ENCODE data around the gene PARP1.

The PARP1 gene

GRCh38 chr1:226372885-226373284, 35.0 kb downstream of the PARP1 start:
- no peak for DNase-seq

GRCh38 chr1:226371866-226372490, 35.9 kb downstream of the PARP1 start:
- DNase-seq = no peak

GRCh38 chr1:226371027-226371694, 36.7 kb downstream of the PARP1 start:
- no peak for DNase-seq

DNA sequence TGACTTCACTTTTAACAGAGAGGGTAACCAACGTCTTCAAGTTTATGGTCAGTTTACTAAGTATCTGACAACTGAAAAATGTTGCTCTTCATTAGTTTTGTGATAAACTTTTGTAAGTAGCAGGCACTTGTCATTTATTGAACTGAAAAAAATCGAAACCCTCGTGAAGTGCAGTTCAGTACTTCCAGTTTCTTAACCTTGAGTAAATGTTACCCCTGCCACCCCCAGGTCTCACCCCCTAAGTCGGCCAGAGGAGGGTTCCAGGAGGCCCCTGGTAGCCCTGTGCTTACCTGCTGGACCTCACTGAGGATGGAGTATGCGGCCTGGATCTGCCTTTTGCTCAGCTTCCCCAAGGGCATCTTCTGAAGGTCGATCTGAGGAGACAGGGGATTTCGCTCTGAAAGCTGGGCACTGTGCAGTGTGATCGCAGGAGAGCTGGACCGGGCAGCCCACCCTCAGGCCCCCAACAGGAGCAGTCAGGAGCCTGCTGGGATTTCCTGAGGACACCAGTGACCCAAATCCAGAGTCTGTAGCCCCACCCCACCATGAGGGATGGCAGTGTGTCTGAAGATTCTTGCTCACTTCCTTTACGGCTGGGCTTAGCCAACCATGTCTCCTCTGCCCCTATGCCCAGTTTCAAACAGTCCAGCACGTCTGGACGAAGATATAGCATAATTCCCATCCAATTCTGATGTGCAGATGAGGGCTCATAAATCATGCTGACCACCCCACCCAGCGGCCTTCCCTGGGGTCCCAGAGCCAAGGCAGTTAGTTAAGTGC, 37.6 kb downstream of the PARP1 start:
- DNase-seq = no peak

GRCh38 chr1:226369110-226369509, 38.8 kb downstream of the PARP1 start:
- DNase-seq = no peak

DNA sequence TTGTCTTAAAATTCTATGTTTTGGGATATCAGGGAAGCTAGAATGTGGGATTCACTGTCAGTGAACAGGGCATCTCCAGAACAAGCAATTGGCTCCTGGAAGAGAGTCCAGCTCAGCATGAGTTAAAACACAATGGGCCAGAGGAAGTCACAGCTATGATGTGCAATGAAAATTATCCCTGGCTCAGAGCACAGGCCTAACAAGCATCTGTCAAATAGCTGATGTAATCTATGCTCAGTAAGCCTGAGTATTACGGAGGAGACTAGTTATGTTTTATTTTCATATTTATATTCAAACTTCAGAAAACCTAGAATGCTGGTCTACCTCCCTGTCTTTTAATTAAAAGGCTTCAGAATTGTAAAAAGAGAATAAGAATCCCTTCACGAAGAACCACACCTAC, 41.6 kb downstream of the PARP1 start:
- DNase-seq = no peak

GRCh38 chr1:226365831-226366231, 42.1 kb downstream of the PARP1 start:
- no peak for DNase-seq

DNA sequence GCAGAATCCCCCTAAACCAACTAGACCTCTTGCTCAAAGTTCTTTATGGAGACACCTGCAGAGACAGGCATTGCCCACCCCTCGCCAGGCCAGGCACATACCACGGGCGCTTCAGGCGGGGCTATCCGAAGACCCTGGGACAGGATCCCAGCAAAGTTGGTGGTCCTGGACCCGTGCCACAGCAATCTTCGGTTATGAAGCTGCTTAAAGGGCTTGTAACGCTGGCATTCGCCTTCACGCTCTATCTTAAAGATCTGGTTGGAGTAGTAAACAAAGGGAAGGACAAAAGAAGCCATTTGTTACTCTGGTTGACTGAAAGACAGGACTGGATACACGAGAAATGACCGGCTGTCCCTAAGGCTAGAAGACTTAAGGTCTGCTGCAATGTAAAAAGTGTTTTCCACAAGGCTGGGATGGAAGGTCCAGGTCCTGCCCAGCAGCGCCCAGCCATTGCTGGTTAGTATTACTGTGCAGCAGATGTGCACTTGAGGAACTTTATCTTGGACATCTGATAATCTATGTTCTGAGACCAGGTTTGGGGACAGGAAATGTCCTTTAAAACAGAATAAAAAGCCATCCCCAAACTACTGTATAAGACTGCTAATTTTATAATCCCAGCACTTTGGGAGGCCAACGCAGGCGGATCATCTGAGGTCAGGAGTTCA, 42.9 kb downstream of the PARP1 start:
- no peak for DNase-seq

DNA sequence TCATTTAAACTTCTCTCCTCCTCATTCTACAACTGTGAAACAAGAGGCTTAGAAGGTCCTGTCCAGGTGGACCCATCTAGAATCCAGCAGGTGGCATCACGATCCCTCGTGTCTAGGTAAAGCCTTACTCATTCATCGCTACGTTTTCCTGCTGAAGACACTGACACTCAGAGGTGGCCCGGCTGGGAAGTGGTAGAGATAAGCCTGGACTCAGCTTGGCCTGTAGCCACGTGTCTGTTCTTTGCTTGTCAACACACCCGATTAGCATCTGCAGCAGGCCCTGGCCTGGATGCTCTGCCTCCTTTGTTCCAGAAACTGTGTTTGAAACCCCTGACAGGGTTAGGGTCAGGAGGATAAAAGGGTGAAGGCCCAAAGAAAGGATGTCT, 43.4 kb downstream of the PARP1 start:
- no peak for DNase-seq

- no peak for DNase-seq
Measured at GRCh38 chr1:226363801-226364513, 43.9 kb downstream of the PARP1 start.

- no peak for DNase-seq
Measured at GRCh38 chr1:226362891-226363447, 44.9 kb downstream of the PARP1 start.

DNA sequence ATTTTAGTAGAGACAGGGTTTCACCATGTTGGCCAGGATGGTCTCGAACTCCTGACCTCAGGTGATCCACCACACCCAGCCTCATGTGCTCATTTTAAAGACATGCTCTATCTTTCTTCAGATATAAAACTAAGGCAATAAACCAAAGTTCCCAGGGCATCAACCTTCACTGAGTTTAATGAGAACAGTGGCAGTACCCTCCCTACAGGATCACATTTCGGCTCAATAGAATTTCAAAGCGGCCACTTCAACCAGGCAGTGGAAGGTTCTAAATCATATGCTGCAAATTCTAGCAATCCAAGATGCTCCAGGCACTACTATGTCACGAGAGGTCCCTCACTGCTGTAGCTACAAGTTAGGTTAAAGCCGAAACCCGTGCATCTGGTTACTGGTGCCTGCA, 45.5 kb downstream of the PARP1 start:
- no peak for DNase-seq

DNA sequence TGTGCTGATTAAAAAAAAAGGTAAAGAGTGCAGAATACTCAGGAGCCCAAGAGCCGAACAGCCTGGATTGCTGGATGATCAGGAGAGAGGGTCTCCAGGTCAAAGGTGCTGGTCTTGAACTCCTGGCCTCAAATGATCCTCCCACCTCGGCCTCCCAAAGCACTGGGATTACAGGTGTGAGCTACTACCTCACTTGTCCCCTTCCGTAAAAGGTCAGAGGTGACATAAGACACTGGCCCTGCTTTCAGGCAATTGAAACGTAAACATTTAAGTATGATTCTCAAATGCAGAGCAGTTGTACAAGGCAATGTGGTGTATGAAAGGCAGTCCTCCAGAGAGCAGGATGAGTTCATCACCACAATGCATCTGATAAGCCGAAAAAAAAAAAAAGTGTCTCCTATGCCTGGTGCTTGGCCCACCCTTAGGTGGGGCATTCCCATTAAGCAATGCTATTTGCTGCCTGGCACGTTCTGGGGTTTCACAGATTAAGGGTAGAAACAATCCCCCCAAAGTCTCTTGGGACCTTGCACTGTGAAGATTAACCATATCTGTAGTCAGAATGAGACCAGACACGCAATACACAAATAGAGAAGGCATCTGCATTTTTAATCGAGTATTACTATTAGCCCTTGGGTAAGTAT, 47.7 kb downstream of the PARP1 start:
- DNase-seq = no peak

DNA sequence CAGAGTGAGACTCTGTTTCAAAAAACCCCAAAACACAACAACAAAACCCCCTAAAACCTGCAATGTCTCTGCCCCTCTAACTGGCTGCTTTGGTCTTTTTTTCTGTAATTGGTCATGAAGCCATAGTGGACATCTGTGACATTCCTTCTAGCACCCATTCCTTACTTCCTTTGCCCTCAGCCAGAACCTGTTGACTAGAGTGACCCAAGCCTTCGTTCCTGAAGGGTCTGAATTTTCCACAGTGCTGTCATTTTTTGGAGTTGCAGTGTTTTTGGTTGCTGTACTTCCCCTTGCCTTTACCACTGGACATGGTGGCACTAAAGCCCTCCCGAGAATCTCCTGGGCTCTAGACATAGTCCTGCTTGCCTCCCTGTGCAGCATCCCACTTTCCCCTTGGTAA, 50.5 kb downstream of the PARP1 start:
- no peak for DNase-seq

- DNase-seq = no peak
Measured at GRCh38 chr1:226355669-226356551, 52.0 kb downstream of the PARP1 start.

GRCh38 chr1:226355016-226355415, 52.9 kb downstream of the PARP1 start:
- no peak for DNase-seq

GRCh38 chr1:226353698-226354525, 54.0 kb downstream of the PARP1 start:
- no peak for DNase-seq

DNA sequence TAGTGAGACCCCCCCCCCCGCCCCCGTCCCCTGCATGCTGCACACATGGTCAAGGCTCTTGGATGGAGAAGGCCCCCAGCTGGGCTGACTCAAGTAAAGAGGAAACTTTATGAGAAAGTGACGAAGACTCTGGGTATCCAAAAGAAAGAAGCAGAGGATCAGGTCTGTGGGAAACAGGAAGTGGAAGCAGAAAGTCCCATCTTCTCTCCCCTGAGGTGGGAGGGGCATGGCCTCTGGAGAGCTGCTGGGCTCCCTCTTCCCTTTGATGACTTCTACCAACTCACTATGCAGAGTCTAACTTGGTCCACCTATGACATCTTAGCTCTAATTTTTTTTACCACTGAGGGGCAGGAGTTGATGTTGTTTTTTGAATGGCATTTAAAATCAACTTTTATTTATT, 56.2 kb downstream of the PARP1 start:
- no peak for DNase-seq

DNA sequence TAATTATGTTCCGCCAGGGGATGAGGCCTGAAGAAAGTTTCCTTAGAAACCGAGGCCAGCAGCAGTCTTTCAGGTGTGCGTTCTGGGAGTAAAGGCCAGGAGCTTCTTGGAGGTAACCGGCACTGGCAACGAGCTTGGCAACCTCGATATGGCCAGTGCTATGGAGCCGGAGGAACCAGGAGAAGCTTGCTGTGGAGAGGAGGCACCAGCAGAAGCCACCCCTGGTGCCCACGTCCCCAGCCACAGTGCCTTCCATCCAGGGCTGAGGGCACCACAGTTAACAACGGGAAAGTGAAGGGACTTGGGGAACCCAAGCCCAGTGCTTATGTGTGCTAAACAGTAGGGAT, 57.4 kb downstream of the PARP1 start:
- no peak for DNase-seq

DNA sequence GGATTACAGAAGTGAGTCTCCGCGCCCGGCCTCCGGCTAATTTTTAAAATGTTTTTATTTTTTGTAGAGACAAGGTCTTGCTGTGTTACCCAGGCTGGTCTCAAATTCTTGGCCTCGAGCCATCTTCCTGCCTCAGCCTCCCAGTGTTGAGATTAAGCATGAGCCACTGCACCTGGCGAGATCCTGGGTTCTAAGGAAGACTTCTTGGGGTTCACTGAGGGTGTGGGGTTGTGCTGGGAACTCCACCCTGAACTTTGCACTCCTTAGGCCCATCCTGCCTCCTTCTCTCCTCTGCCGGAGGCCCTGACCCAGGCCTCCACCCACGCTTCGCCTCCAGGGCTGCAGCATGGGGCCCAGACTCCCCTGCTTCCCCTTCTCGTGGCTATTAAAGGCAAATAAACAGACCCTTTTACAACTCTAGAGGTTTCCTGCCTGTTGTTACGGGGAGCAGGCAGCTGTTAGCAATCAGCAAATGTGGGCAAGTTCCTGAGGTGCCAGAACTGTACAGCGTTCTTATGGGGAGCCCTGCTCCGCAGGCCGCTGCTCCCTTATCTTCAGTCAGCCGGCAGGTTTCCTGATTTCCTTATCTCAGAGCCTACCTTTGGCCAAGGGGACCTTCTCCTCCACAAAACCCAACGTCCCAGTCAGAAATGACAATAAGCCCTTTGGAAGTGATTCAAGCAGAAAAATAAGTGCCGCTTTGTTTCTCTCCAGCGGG, 57.9 kb downstream of the PARP1 start:
- DNase-seq = no peak
